GM19395 (cell line): ENCODE data around the gene PGS1.
A peak's percentile ranks its signal among the peaks of the same experiment; 100 is the strongest.

Source experiments
- ATAC-seq: cut with Tn5 transposase; IDR thresholded peaks from one replicate; pipeline ENCODE4 v1.9.1; 2021; ENCODE audit warnings: mild to moderate bottlenecking, moderate library complexity; ENCODE audit not compliant: unreplicated experiment

PGS1 gene

GRCh38 chr17:78346605-78347250, 31.7 kb upstream of the PGS1 start:
- no peak for ATAC-seq

GRCh38 chr17:78347453-78347852, 31.0 kb upstream of the PGS1 start:
- ATAC-seq: no peak

GRCh38 chr17:78348055-78348770, 30.2 kb upstream of the PGS1 start:
- no peak for ATAC-seq

DNA sequence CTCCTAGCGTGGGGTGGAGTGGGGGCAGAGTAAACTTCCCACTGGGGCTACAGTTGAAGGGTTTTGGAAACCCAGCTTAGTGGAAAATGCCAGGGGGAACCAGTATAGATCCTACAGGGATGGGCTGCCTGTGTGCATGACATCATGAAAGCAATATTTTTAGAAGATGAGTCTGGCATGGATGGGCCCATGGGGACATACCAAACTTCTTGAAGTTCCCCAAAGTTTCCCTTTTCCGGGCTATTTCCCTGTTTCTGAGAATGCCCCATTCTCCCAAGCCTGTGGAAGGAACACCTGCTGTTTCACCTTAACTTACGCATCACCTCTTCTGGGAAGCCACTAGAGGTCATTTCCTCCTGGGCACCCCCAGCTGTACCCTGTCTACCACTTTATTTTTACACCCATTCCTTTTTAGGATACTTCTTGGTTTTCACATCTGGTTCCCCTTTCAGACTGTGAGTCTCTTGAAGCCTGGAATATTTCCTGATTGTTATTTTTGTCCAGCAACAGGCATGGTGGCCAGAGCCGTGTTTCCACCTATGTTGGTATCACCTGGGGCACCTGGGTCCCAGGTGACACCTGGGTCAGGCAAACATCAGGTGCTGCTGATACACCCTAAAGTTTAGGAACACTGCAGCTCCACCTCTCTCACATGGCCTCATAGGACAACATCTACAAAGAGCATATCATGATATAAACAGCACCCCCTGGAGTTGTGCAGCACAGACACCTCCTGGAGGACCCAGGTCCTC, 28.4 kb upstream of the PGS1 start:
- ATAC-seq: no peak

GRCh38 chr17:78351449-78352006, 26.9 kb upstream of the PGS1 start:
- ATAC-seq: no peak

DNA sequence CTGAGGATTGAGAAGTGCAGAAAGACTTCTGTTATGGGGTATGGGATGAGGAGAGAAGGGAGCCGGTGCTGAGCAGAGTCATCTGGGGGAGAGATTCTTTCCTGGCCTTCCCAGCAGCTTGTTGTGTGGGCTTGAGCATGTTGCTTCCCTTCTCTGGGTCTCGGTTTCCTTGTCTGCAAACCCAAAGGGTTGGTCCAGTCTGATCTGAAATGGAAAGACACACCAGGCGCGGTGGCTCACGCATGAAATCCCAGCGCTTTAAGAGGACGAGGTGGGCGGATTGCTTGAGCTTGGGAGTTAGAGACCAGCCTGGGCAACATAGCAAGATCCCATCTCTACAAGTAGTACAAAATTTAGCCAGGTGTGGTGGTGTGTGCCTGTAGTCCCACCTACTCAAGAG, 24.6 kb upstream of the PGS1 start:
- no peak for ATAC-seq

DNA sequence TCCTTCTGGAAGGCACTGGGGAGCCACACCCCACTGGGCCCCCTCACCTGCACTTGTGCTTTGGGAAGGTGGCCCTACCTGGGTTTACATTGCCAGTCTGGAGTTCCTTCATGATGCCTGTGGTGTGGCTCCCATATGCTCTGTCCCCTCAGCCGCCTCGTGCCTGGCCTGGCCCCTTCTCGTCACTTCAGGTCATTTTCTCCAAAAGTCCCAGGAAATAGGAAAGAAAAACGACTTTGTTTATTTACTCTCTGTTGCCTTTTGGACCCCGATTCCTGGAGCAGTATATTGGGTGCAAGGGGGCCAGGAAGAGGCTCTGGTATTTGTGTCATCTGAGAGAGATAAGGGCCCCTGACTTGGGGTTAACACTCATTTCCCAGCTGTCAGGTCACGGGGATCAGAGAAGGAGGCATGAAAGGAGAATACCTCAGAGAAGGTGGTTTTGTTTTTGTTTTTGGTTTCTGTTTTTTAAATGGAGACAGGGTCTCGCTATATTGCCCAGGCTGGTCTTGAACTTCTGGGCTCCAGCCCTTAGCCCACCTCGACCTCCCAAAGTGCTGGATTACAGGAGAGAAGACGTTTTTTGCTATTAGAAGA, 23.3 kb upstream of the PGS1 start:
- ATAC-seq: no peak

DNA sequence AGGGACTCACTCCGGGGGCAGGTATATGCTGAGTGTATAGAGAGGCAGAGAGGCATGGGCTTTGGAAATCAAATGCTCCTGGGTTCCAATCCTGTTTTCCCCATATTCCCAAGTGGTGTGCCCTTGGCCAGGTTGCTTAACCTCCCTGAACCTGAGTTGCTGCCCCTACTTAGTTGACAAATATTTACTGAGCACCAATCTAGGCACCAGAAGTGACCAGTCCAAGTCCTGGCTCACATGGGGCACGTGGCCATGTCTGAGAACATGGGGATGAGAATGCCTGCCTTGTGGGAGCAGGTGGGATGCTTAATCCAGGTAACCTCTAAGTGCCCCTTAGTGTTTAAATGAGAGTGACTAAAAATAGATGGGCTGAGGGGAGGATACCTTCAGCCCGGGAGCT, 22.7 kb upstream of the PGS1 start:
- ATAC-seq: no peak

DNA sequence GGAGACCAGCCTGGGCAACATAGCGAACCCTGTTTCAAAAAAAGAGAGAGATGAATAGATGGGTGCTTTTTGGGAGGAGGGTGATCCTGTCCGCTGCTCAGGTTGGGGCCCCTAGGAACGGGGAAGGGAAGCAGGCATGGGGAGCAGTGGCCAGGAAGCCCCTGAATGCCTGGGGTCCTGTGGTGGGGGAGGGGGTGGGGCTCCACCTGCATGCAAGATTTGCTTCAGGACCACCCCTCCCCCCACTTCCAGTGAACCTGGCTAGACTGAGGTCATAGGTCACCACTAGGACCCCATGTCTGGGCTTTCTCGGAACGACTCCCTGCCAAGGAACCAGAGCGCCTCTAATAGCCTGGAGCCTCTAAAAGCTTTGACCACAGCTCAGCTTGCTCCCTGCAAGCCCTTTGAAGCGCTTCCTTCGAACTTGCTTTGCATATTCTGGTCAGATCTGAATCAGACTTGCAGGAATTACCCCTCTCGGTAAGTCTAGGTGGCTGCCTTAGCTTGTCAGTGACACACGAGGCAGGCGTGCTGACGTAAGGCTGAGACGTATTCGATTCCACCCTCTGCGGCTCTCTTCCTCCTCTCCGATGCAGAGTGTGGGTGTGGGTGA, 22.2 kb upstream of the PGS1 start:
- ATAC-seq: peak; percentile 70

- no peak for ATAC-seq
Observed at GRCh38 chr17:78357177-78357586, 21.3 kb upstream of the PGS1 start.

DNA sequence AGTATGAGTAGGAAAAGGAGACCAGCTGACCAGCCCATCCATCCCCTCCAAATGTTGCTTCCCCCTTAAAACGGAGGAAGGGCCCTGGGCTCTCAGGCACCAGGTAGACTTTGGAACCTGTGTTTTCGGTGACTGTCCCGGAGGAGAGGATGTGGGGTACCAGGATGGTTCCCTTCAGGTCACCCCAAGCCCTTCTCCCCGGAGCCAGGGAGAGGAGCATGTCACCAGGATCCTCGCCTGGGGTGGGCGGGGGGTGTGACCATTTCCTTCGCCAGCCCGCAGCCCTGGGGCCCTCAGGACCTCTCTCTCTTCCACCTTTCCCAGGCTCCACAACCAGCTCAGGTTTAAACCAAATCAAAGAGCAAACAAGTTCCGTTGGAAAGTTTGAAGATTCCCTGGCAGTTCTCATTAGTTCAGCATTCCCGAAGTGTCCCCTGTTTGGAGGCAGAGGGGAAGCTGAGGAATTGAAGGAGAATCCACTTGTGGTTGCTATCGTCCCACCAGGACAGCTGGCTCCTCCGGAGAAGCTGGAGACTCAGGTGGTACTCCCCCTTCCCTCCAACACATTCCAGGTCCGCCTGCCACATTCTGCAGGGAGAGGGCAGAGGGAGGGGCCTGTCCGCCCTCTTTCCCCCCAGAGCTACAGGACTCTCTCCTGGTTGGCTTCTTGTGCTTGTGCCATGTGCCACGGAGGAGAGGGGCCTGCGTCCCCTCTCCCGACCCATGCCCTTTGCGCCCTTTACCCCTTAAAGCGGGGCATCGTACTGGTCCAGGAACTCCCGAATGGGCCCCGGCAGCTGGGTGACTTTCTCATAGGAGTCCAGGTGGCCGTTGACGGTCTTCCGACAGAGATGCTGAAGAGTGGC, 20.5 kb upstream of the PGS1 start:
- ATAC-seq: no peak

GRCh38 chr17:78358538-78359320, 19.7 kb upstream of the PGS1 start:
- ATAC-seq: no peak

DNA sequence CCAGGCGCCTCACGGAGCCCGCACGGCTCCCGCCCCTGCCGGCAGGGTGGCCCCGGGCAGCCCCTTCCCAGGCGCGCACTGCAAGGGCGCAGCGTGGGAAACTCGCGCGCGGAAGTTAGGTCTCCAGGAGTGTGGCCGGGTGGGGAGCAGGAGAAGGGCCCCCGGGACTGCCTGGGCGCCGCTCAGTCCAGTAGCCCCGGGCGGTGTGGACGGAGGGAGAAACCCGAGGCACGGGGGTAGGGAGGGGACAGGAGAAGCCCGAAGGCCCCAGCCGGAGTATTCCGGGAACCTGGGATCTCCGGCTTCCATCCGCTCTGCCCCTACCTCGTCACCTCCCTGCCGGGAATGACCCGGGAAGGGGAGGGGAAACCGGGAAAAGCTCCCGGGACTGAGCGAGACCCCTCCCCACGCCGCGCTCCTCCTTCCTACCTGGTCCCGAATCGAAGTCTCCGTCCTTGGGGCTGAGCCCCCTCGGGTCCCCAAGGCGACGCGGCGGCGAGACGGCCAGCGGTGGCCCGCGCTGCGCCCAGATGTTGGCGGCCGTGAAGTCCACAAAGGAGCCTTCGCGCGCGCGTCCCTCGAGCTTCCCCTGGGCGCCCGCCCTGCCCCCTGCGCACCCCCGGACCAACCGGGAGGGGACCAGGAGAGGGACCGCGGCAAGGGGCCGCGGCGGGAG, 19.0 kb upstream of the PGS1 start:
- no peak for ATAC-seq

DNA sequence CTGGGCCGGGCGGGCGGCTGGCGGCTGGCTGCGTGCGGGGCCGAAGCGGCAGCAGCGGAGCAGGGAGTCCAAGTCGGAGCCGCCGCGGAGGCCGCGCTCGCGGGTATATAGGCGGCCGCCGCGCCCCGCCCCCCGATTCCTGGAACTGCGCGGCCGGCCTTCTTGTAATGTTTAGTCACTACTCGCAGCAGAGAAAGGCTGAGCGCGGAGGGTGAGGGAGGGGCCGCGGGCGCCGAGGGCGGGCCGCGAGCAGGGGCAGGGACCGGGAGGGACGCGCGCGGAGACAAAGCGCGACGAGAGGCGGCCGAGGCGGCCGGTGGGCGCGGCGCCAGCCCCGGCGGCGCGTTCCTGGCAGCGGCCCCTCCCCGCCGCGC, 18.5 kb upstream of the PGS1 start, which contains the start of gene SOCS3:
Gene SOCS3 (minus strand): TSS at position 81 of the 374 bp plus-strand sequence. CDS start 982 bp downstream, outside the sequence.
- ATAC-seq: peak; percentile 42

GRCh38 chr17:78360371-78361224, 17.9 kb upstream of the PGS1 start:
- peak; percentile 23 for ATAC-seq

DNA sequence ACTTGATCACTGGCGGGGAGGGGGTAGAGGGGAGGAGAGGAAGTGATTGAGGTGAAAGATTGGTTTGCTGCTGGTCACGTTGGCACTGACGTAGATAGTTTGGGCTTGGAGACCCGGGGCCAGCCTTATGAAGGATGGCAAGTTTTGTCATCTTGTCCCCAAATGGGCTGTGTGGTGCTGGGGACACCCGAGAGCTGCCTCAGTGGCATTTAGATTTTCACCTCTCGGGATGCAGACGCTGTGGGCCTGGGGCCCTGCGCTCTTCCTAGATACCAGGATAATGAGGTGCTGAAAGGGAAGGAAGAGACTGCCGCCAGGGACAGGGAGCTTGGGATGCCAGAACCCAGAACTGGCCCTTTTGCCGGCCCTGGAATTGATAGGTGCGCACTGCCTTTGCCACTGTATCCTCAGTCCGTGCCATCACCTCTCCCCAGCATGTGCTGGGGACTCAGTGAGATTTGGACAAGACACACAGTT, 17.2 kb upstream of the PGS1 start:
- ATAC-seq: no peak

- ATAC-seq: no peak
Observed at GRCh38 chr17:78362232-78362631, 16.2 kb upstream of the PGS1 start.
